HepG2 (cell line): Measurements from ENCODE around the gene GLYR1. TPM values are rescaled to one million over a fixed set of nuclear protein-coding genes. Genes with fewer than 3 reads are reported as not detected.

ENCODE experiments used
- BATF2 ChIP-seq: sonication (generic); formaldehyde crosslinking; IDR thresholded peaks from 2 replicates; pipeline ENCODE4 v1.8.0; 2022; ENCODE audit warnings: mild to moderate bottlenecking, missing genetic modification reagents, moderate library complexity
- CBFB ChIP-seq: sonication (generic); formaldehyde crosslinking; IDR thresholded peaks from 2 replicates; pipeline ENCODE4 v1.4.0; 2020; ENCODE audit warnings: missing genetic modification reagents
- GABPB1 ChIP-seq: IDR thresholded peaks from 2 replicates; pipeline ENCODE4 v1.6.1; 2016; ENCODE audit warnings: mild to moderate bottlenecking, missing genetic modification reagents, moderate library complexity, missing compliant biosample characterization
- HOXA3 ChIP-seq: sonication (generic); formaldehyde crosslinking; IDR thresholded peaks from 2 replicates; pipeline ENCODE4 v1.5.0; 2020; ENCODE audit warnings: missing genetic modification reagents
- IKZF4 ChIP-seq: sonication (generic); formaldehyde crosslinking; IDR thresholded peaks from 2 replicates; pipeline ENCODE4 v1.5.1; 2020; ENCODE audit warnings: borderline replicate concordance, mild to moderate bottlenecking, low read depth, missing genetic modification reagents; ENCODE audit errors: not compliant biosample characterization
- MAF1 ChIP-seq: sonication (generic); formaldehyde crosslinking; IDR thresholded peaks from 2 replicates; pipeline ENCODE4 v1.5.0; 2020; ENCODE audit warnings: missing genetic modification reagents, borderline replicate concordance
- MED8 ChIP-seq: sonication (generic); formaldehyde crosslinking; IDR thresholded peaks from 2 replicates; pipeline ENCODE4 v1.8.1; 2023; ENCODE audit warnings: mild to moderate bottlenecking, missing genetic modification reagents; ENCODE audit not compliant: insufficient replicate concordance
- NCOA2 ChIP-seq: sonication (generic); formaldehyde crosslinking; IDR thresholded peaks from 2 replicates; pipeline ENCODE4 v1.8.0; 2022; ENCODE audit warnings: inconsistent platforms
- NKX3-1 ChIP-seq: sonication (generic); formaldehyde crosslinking; IDR thresholded peaks from 2 replicates; pipeline ENCODE4 v1.5.0; 2020; ENCODE audit warnings: missing genetic modification reagents
- PREB ChIP-seq: sonication (generic); formaldehyde crosslinking; IDR thresholded peaks from 2 replicates; pipeline ENCODE4 v1.4.0; 2020; ENCODE audit warnings: missing genetic modification reagents
- RXRB ChIP-seq: IDR thresholded peaks from 2 replicates; pipeline ENCODE4 v1.6.1; 2016; ENCODE audit warnings: borderline replicate concordance, missing genetic modification reagents, missing compliant biosample characterization
- SALL2 ChIP-seq: sonication (generic); formaldehyde crosslinking; IDR thresholded peaks from 2 replicates; pipeline ENCODE4 v1.8.1; 2023; ENCODE audit warnings: mild to moderate bottlenecking, missing genetic modification reagents, inconsistent platforms
- SRF ChIP-seq: IDR thresholded peaks from 2 replicates; pipeline ENCODE4 v1.6.1; 2011; ENCODE audit warnings: mild to moderate bottlenecking, low read depth, low read length, moderate library complexity
- TBL1XR1 ChIP-seq: fragments of 150-350 bp; IDR thresholded peaks from 2 replicates; pipeline ENCODE4 v1.6.1; 2014; ENCODE audit warnings: borderline replicate concordance, low read length; ENCODE audit not compliant: partially characterized antibody
- TSC22D2 ChIP-seq: sonication (generic); formaldehyde crosslinking; IDR thresholded peaks from 2 replicates; pipeline ENCODE4 v1.5.1; 2020; ENCODE audit warnings: missing genetic modification reagents, mild to moderate bottlenecking, borderline replicate concordance
- ZBTB33 ChIP-seq: sonication (generic); formaldehyde crosslinking; IDR thresholded peaks from 2 replicates; pipeline ENCODE4 v1.4.0; 2020; ENCODE audit warnings: missing genetic modification reagents
- ZBTB37 ChIP-seq: sonication (generic); formaldehyde crosslinking; IDR thresholded peaks from 2 replicates; pipeline ENCODE4 v1.4.0; 2020; ENCODE audit warnings: mild to moderate bottlenecking, missing genetic modification reagents
- ZFP37 ChIP-seq: sonication (generic); formaldehyde crosslinking; IDR thresholded peaks from 2 replicates; pipeline ENCODE4 v1.4.0; 2020; ENCODE audit warnings: missing genetic modification reagents, borderline replicate concordance
- ZNF460 ChIP-seq: sonication (generic); formaldehyde crosslinking; IDR thresholded peaks from 2 replicates; pipeline ENCODE4 v1.5.1; 2020; ENCODE audit warnings: missing genetic modification reagents, mild to moderate bottlenecking, borderline replicate concordance
- ZNF567 ChIP-seq: sonication (generic); formaldehyde crosslinking; IDR thresholded peaks from 2 replicates; pipeline ENCODE4 v1.8.1; 2023; ENCODE audit warnings: mild to moderate bottlenecking, missing genetic modification reagents, borderline replicate concordance
- ZNF710 ChIP-seq: sonication (generic); formaldehyde crosslinking; IDR thresholded peaks from 2 replicates; pipeline ENCODE4 v1.5.0; 2020; ENCODE audit warnings: mild to moderate bottlenecking, missing genetic modification reagents, borderline replicate concordance
- ZZZ3 ChIP-seq: sonication (generic); formaldehyde crosslinking; IDR thresholded peaks from 2 replicates; pipeline ENCODE4 v1.4.0; 2020; ENCODE audit warnings: missing genetic modification reagents, mild to moderate bottlenecking, borderline replicate concordance
- polyA plus RNA-seq, 8 experiments: library from polyadenylated mRNA; depleted of rRNA in 3 of 8; stranded (reverse) in 7 of 8; unstranded in 1 of 8; fragments of >200 nt; fragmentation: Illumina TruSeq in 4 of 8; extraction: Trizol in 4 of 8; gene quantifications; 2 replicates each; pipeline versions ENCODE4 v1.2.1 to v1.2.3, GENCODE V29; 2011 to 2016; ENCODE audit warnings: low read depth in 4 of 8, missing spikeins in 1 of 8, mixed read lengths in 1 of 8; ENCODE audit not compliant: insufficient read depth in 1 of 8
- total RNA-seq, 5 experiments: library from RNA; depleted of rRNA; stranded (reverse); fragments of >200 nt; fragmentation: Illumina TruSeq; extraction: Trizol; gene quantifications; 2 replicates each; pipeline ENCODE4 v1.2.3, GENCODE V29; 2016; ENCODE audit warnings: low read depth in 1 of 5

GLYR1 gene
- total and polyA plus RNA-seq, 2 of the 13 experiments (the other 11 are each of a cell fraction or from before 2014, with no cell fraction given): 28.3 to 48.7 TPM

- TF ChIP-seq ZZZ3 (peak; percentile 53; the same call in 1 of the 2 replicates), ZNF460 (no peak; the same call in 1 of the 2 replicates), NKX3-1 (no peak), ZNF567 (CRISPR knock-in tag) (no peak), ZNF710 (0 out of 2 replicates have a peak, but pooled peaks have one; percentile 23), TBL1XR1 (no peak), BATF2 (CRISPR knock-in tag) (no peak), NCOA2 (peak; percentile 44; the same call in 1 of the 2 replicates), TSC22D2 (CRISPR knock-in tag) (no peak), ZFP37 (peak; percentile 64; the same call in 1 of the 2 replicates), GABPB1 (CRISPR knock-in tag) (peak; percentile 96), ZBTB33 (CRISPR knock-in tag) (no peak), SRF (peak; percentile 75; the same call in 1 of the 2 replicates), ZBTB37 (CRISPR knock-in tag) (no peak), CBFB (0 out of 2 replicates have a peak, but pooled peaks have one; percentile 11), HOXA3 (peak; percentile 79), RXRB (peak; percentile 24; the same call in 1 of the 2 replicates), MED8 (CRISPR knock-in tag) (no peak), SALL2 (peak; percentile 36; the same call in 1 of the 2 replicates), PREB (CRISPR knock-in tag) (no peak), MAF1 (CRISPR knock-in tag) (no peak), IKZF4 (no peak)
Observed at GRCh38 chr16:4768549-4769305, 78.4 kb downstream of the GLYR1 start (continued).
